Gastroesophageal sphincter (tissue), 3 donors: ENCODE data around the gene ARTN.

ENCODE experiments used
- CTCF ChIP-seq, 4 experiments: fragments of 200-600 bp in 2 of 4; fragments of 450-650 bp in 2 of 4; sonication (generic) in 1 of 4; IDR thresholded peaks; one replicate each; pipeline ENCODE4 v1.5.1; 2017 to 2019; ENCODE audit warnings: antibody characterized with exemption in 4 of 4, mild to moderate bottlenecking in 2 of 4, moderate library complexity in 2 of 4
- POLR2AphosphoS5 ChIP-seq: sonication (generic); formaldehyde crosslinking; IDR thresholded peaks from one replicate; pipeline ENCODE4 v1.6.1; 2017; ENCODE audit warnings: antibody characterized with exemption

- no peak for TF ChIP-seq CTCF (IDR thresholded peaks at IDR 0.05)
- no peak for TF ChIP-seq POLR2AphosphoS5
Measured at GRCh38 chr1:43979528-43980254, 46.1 kb downstream of the ARTN start.
